ENCODE data around the gene WRNIP1. TPM values are rescaled to one million over a fixed set of nuclear protein-coding genes. Genes with fewer than 3 reads are reported as not detected.

Gene WRNIP1
- total RNA-seq, 1 experiment from 2014 or later: 36.3 TPM

- TF ChIP-seq PRDM15 (CRISPR knock-in tag; IDR thresholded peaks at IDR 0.05) (no peak), ZBTB43 (CRISPR knock-in tag; IDR thresholded peaks at IDR 0.05) (no peak), ZNF396 (CRISPR knock-in tag; IDR thresholded peaks at IDR 0.05; ENCODE audit: borderline replicate concordance) (no peak), IRF1 (CRISPR knock-in tag; IDR thresholded peaks at IDR 0.05) (no peak), AFF4 (CRISPR knock-in tag; IDR thresholded peaks at IDR 0.05; ENCODE audit: borderline replicate concordance) (no peak), ZNF532 (CRISPR knock-in tag; IDR thresholded peaks at IDR 0.05; ENCODE audit: borderline replicate concordance) (no peak), NFATC4 (CRISPR knock-in tag; IDR thresholded peaks at IDR 0.05) (no peak), TEAD4 (CRISPR knock-in tag; IDR thresholded peaks at IDR 0.05) (no peak), JAZF1 (CRISPR knock-in tag; IDR thresholded peaks at IDR 0.05) (no peak), GRHL2 (CRISPR knock-in tag; IDR thresholded peaks at IDR 0.05; ENCODE audit: insufficient replicate concordance, severe bottlenecking) (no peak), CREB1 (CRISPR knock-in tag; IDR thresholded peaks at IDR 0.05) (no peak), ELF4 (CRISPR knock-in tag; IDR thresholded peaks at IDR 0.05; ENCODE audit: low read depth) (no peak), ERG (CRISPR knock-in tag; IDR thresholded peaks at IDR 0.05) (no peak)
Measured at GRCh38 chr6:2786269-2786668, 21.1 kb downstream of the WRNIP1 start (continued).

All from WTC11 (cell line).